Cardiac muscle cell (in vitro differentiated cells and primary cell): ENCODE data around the gene ANXA2. TPM values are rescaled to one million over a fixed set of nuclear protein-coding genes. Genes with fewer than 3 reads are reported as not detected.
A peak's percentile ranks its signal among the peaks of the same experiment; 100 is the strongest.

Source experiments
- DNase-seq, 2 donors: peaks; one replicate each; pipeline versions ENCODE4 v3.0.0 to v3.0.0-alpha.2; 2010 to 2017; ENCODE audit warnings: low read depth in 1 of 2, low spot score in 1 of 2
- H3K27ac ChIP-seq: fragments of 200-600 bp; sonication (generic); 2 replicates; pipeline ENCODE4 v1.5.1; 2016
- H3K27me3 ChIP-seq: fragments of 200-600 bp; sonication (generic); 2 replicates; pipeline ENCODE4 v1.6.0; 2016; ENCODE audit warnings: control low read depth
- H3K36me3 ChIP-seq: fragments of 200-600 bp; sonication (generic); 2 replicates; pipeline ENCODE4 v1.5.1; 2016; ENCODE audit warnings: control low read depth
- H3K4me1 ChIP-seq: fragments of 200-600 bp; sonication (generic); 2 replicates; pipeline ENCODE4 v1.8.1; 2017; ENCODE audit warnings: low read depth, mild to moderate bottlenecking, mixed run types
- H3K4me3 ChIP-seq: fragments of 200-600 bp; sonication (generic); 2 replicates; pipeline ENCODE4 v1.5.1; 2016; ENCODE audit warnings: mild to moderate bottlenecking
- H3K9me3 ChIP-seq: fragments of 200-600 bp; sonication (generic); 2 replicates; pipeline ENCODE4 v1.5.1; 2017; ENCODE audit warnings: low read depth, mild to moderate bottlenecking, control low read depth
- CTCF ChIP-seq: IDR thresholded peaks from 2 replicates; pipeline ENCODE4 v1.5.1; 2012; ENCODE audit warnings: low read depth, mild to moderate bottlenecking, low read length
- polyA plus RNA-seq: library from polyadenylated mRNA; unstranded; fragments of >200 nt; fragmentation: Nextera tagmentation; extraction: Ambion mirVana; gene quantifications from 2 replicates; pipeline ENCODE4 v1.2.1, GENCODE V29; 2016
- total RNA-seq: library from RNA; depleted of rRNA; stranded (reverse); fragments of >200 nt; gene quantifications from 2 replicates; pipeline ENCODE4 v1.2.3, GENCODE V29; 2016

Gene ANXA2
- total and polyA plus RNA-seq, 2 experiments from 2014 or later = 90.2 to 284 TPM

GRCh38 chr15:60438646-60439045 is 40.9 kb upstream of the ANXA2 start:
- H3K9me3 ChIP-seq = no peaks in the 10 kb centered on the region
- no peak for DNase-seq
- no peak overlapping the region for H3K27ac ChIP-seq
- no peak overlapping the region for H3K4me3 ChIP-seq
- TF ChIP-seq CTCF = no peak
- peaks cover 13% of the 10 kb centered on the region for H3K4me1 ChIP-seq
- H3K36me3 ChIP-seq = peaks cover 18% of the 10 kb centered on the region
- no peaks in the 10 kb centered on the region for H3K27me3 ChIP-seq

- no peak for DNase-seq
- Histone ChIP-seq H3K27ac (no peak overlapping the region), H3K36me3 (peaks cover 21% of the 10 kb centered on the region), H3K27me3 (no peaks in the 10 kb centered on the region), H3K4me1 (peaks cover 2% of the 10 kb centered on the region), H3K9me3 (no peaks in the 10 kb centered on the region), H3K4me3 (no peak overlapping the region)
- no peak for TF ChIP-seq CTCF
Measured at GRCh38 chr15:60428935-60429334, 31.1 kb upstream of the ANXA2 start.

GRCh38 chr15:60426870-60427508 is 29.2 kb upstream of the ANXA2 start:
- DNase-seq = peak in 1 of 2 donors; percentile 62
- peaks cover 20% of the 10 kb centered on the region for H3K36me3 ChIP-seq
- peaks cover 9% of the 10 kb centered on the region for H3K4me1 ChIP-seq
- H3K4me3 ChIP-seq = no peak overlapping the region
- H3K27me3 ChIP-seq = no peaks in the 10 kb centered on the region
- no peaks in the 10 kb centered on the region for H3K9me3 ChIP-seq
- TF ChIP-seq CTCF = no peak
- no peak overlapping the region for H3K27ac ChIP-seq

- DNase-seq = no peak
- H3K9me3 ChIP-seq = no peaks in the 10 kb centered on the region
- H3K4me3 ChIP-seq = no peak overlapping the region
- H3K4me1 ChIP-seq = peaks cover 9% of the 10 kb centered on the region
- peaks cover 9% of the 10 kb centered on the region for H3K36me3 ChIP-seq
- H3K27ac ChIP-seq = no peak overlapping the region
- no peaks in the 10 kb centered on the region for H3K27me3 ChIP-seq
- no peak for TF ChIP-seq CTCF
Measured at GRCh38 chr15:60425461-60425860, 27.7 kb upstream of the ANXA2 start.

GRCh38 chr15:60424006-60424405 is 26.2 kb upstream of the ANXA2 start:
- Histone ChIP-seq H3K27ac (no peak overlapping the region), H3K9me3 (no peaks in the 10 kb centered on the region), H3K4me1 (peaks cover 9% of the 10 kb centered on the region), H3K27me3 (no peaks in the 10 kb centered on the region), H3K36me3 (peaks cover 8% of the 10 kb centered on the region), H3K4me3 (no peak overlapping the region)
- no peak for DNase-seq
- TF ChIP-seq CTCF = no peak
